ENCODE data around the gene CDAN1.

DNA sequence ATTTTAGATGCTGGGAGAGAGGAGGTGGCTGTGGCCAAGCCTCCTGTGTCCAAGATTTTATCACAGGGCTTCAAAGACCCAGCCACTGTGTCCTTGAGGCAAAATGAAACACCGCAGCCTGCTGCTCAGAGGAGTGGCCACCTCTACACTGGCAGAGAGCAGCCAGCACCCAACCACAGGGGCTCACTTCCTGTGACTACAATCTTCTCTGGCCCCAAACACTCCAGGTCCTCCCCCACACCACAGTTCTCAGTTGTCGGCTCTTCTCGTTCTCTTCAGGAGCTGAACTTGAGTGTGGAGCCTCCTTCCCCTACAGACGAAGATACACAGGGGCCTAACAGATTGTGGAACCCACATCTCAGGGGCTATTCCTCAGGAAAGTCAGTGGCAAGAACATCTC, 45.6 kb downstream of the CDAN1 start:
- TF ChIP-seq CTCF (IDR thresholded peaks at IDR 0.05) (no peak), POLR2AphosphoS5 (IDR thresholded peaks at IDR 0.05) (no peak)

All from prostate gland (tissue), 2 donors.